ENCODE measurements around the gene TSR1.

Gene TSR1

GRCh38 chr17:2380226-2380922, 44.1 kb upstream of the TSR1 start:
- WGBS (ENCODE audit: insufficient coverage), result 93% methylated on average over 15 of the region's 16 CpGs
- no peak overlapping the region for H3K27ac ChIP-seq (ENCODE audit: insufficient read depth in 1 of 2, low read depth in 1 of 2, low read length in 2 of 2, poor library complexity in 1 of 2, severe bottlenecking in 2 of 2)
- no peaks in the 10 kb centered on the region for H3K9me3 ChIP-seq (ENCODE audit: control extremely low read depth in 1 of 5, control insufficient read depth in 4 of 5, insufficient read depth in 2 of 5, low read depth in 1 of 5, low read length in 4 of 5)
- ChIA-PET POLR2A (no interaction called here), CTCF (interaction anchor here (1.7 to 18.5 kb wide), 5 partner anchors 23 to 40 kb away, joined by 6 to 311 read pairs (median 48); no protein-coding TSS in a partner anchor)
- H3K4me1 ChIP-seq (ENCODE audit: control extremely low read depth in 1 of 4, control insufficient read depth in 4 of 4, insufficient read depth in 4 of 4, low read length in 3 of 4), result no peaks in the 10 kb centered on the region
- DNase-seq, result no peak
- H3K36me3 ChIP-seq (ENCODE audit: control insufficient read depth in 4 of 4, insufficient read depth in 4 of 4, low read length in 3 of 4), result peaks cover 1 to 61% (median 46%) of the 10 kb centered on the region in 4 experiments
- H3K4me3 ChIP-seq (ENCODE audit: control insufficient read depth in 1 of 7, extremely low read depth in 1 of 7, insufficient read depth in 4 of 7, low read depth in 2 of 7, low read length in 6 of 7), result no peak overlapping the region
- H3K27me3 ChIP-seq (replicated peaks in 2 of 5; ENCODE audit: control insufficient read depth in 4 of 5, insufficient read depth in 5 of 5, low read length in 4 of 5), result no peaks in the 10 kb centered on the region

GRCh38 chr17:2379489-2380225, 43.4 kb upstream of the TSR1 start:
- 92% methylated on average over 22 of the region's 25 CpGs for WGBS (ENCODE audit: insufficient coverage)
- Histone ChIP-seq H3K27me3 (replicated peaks in 2 of 5; ENCODE audit: control insufficient read depth in 4 of 5, insufficient read depth in 5 of 5, low read length in 4 of 5) (no peaks in the 10 kb centered on the region), H3K4me3 (ENCODE audit: control insufficient read depth in 1 of 7, extremely low read depth in 1 of 7, insufficient read depth in 4 of 7, low read depth in 2 of 7, low read length in 6 of 7) (no peak overlapping the region), H3K9me3 (ENCODE audit: control extremely low read depth in 1 of 5, control insufficient read depth in 4 of 5, insufficient read depth in 2 of 5, low read depth in 1 of 5, low read length in 4 of 5) (no peaks in the 10 kb centered on the region), H3K27ac (ENCODE audit: insufficient read depth in 1 of 2, low read depth in 1 of 2, low read length in 2 of 2, poor library complexity in 1 of 2, severe bottlenecking in 2 of 2) (no peak overlapping the region), H3K36me3 (ENCODE audit: control insufficient read depth in 4 of 4, insufficient read depth in 4 of 4, low read length in 3 of 4) (peaks cover 0 to 64% (median 46%) of the 10 kb centered on the region in 4 experiments), H3K4me1 (ENCODE audit: control extremely low read depth in 1 of 4, control insufficient read depth in 4 of 4, insufficient read depth in 4 of 4, low read length in 3 of 4) (no peaks in the 10 kb centered on the region)
- POLR2A ChIA-PET, result no interaction called here
- no peak for DNase-seq
- CTCF ChIA-PET, result interaction anchor here (1.2 to 18.5 kb wide), 3 partner anchors 11 to 41 kb away, joined by 3 to 311 read pairs (median 4); no protein-coding TSS in a partner anchor

DNA sequence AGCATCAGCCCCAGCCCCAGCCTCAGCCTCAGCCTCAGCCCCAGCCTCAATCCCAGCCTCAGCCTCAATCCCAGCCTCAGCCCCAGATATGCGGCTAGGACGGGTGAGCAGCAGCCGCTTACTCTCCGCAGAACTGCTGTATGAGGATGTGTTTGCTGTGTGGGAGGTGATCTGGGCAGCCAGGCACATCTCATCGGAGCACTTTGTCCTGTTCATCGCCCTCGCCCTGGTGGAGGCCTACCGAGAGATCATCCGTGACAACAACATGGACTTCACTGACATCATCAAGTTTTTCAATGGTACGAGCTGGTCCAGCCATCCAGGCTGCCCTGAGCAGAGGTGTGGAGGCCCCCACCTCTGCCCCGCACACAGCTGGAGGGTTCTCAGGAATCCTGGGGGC, 42.6 kb upstream of the TSR1 start:
- no peak for DNase-seq
- Histone ChIP-seq H3K36me3 (ENCODE audit: control insufficient read depth in 4 of 4, insufficient read depth in 4 of 4, low read length in 3 of 4) (peaks cover 0 to 64% (median 47%) of the 10 kb centered on the region in 4 experiments), H3K4me3 (ENCODE audit: control insufficient read depth in 1 of 7, extremely low read depth in 1 of 7, insufficient read depth in 4 of 7, low read depth in 2 of 7, low read length in 6 of 7) (no peak overlapping the region), H3K27ac (ENCODE audit: insufficient read depth in 1 of 2, low read depth in 1 of 2, low read length in 2 of 2, poor library complexity in 1 of 2, severe bottlenecking in 2 of 2) (no peak overlapping the region), H3K4me1 (ENCODE audit: control extremely low read depth in 1 of 4, control insufficient read depth in 4 of 4, insufficient read depth in 4 of 4, low read length in 3 of 4) (no peaks in the 10 kb centered on the region), H3K27me3 (replicated peaks in 2 of 5; ENCODE audit: control insufficient read depth in 4 of 5, insufficient read depth in 5 of 5, low read length in 4 of 5) (no peaks in the 10 kb centered on the region), H3K9me3 (ENCODE audit: control extremely low read depth in 1 of 5, control insufficient read depth in 4 of 5, insufficient read depth in 2 of 5, low read depth in 1 of 5, low read length in 4 of 5) (no peaks in the 10 kb centered on the region)
- 100% methylated on average over 5 of the region's 11 CpGs for WGBS (ENCODE audit: insufficient coverage)
- ChIA-PET CTCF (interaction anchor here (1.2 to 18.5 kb wide), 3 partner anchors 10 to 42 kb away, joined by 3 to 311 read pairs (median 4); no protein-coding TSS in a partner anchor), POLR2A (no interaction called here)

GRCh38 chr17:2377659-2378058, 41.4 kb upstream of the TSR1 start:
- Histone ChIP-seq H3K4me1 (ENCODE audit: control extremely low read depth in 1 of 4, control insufficient read depth in 4 of 4, insufficient read depth in 4 of 4, low read length in 3 of 4) (no peaks in the 10 kb centered on the region), H3K36me3 (ENCODE audit: control insufficient read depth in 4 of 4, insufficient read depth in 4 of 4, low read length in 3 of 4) (peaks cover 0 to 76% (median 55%) of the 10 kb centered on the region in 4 experiments), H3K9me3 (ENCODE audit: control extremely low read depth in 1 of 5, control insufficient read depth in 4 of 5, insufficient read depth in 2 of 5, low read depth in 1 of 5, low read length in 4 of 5) (no peaks in the 10 kb centered on the region), H3K27me3 (replicated peaks in 2 of 5; ENCODE audit: control insufficient read depth in 4 of 5, insufficient read depth in 5 of 5, low read length in 4 of 5) (no peaks in the 10 kb centered on the region), H3K27ac (ENCODE audit: insufficient read depth in 1 of 2, low read depth in 1 of 2, low read length in 2 of 2, poor library complexity in 1 of 2, severe bottlenecking in 2 of 2) (no peak overlapping the region), H3K4me3 (ENCODE audit: control insufficient read depth in 1 of 7, extremely low read depth in 1 of 7, insufficient read depth in 4 of 7, low read depth in 2 of 7, low read length in 6 of 7) (no peak overlapping the region)
- no peak for DNase-seq
- ChIA-PET POLR2A (no interaction called here), CTCF (interaction anchor here (18.5 kb wide), 1 partner anchor 43 kb away, joined by 311 read pairs; no protein-coding TSS in a partner anchor)
- 94% methylated on average over 3 of the region's 10 CpGs for WGBS (ENCODE audit: insufficient coverage)

GRCh38 chr17:2376107-2376506, 39.9 kb upstream of the TSR1 start:
- 96% methylated on average over 10 of the region's 14 CpGs for WGBS (ENCODE audit: insufficient coverage)
- POLR2A ChIA-PET, result no interaction called here
- Histone ChIP-seq H3K9me3 (ENCODE audit: control extremely low read depth in 1 of 5, control insufficient read depth in 4 of 5, insufficient read depth in 2 of 5, low read depth in 1 of 5, low read length in 4 of 5) (no peaks in the 10 kb centered on the region), H3K27ac (ENCODE audit: insufficient read depth in 1 of 2, low read depth in 1 of 2, low read length in 2 of 2, poor library complexity in 1 of 2, severe bottlenecking in 2 of 2) (no peak overlapping the region), H3K4me1 (ENCODE audit: control extremely low read depth in 1 of 4, control insufficient read depth in 4 of 4, insufficient read depth in 4 of 4, low read length in 3 of 4) (no peaks in the 10 kb centered on the region), H3K4me3 (ENCODE audit: control insufficient read depth in 1 of 7, extremely low read depth in 1 of 7, insufficient read depth in 4 of 7, low read depth in 2 of 7, low read length in 6 of 7) (no peak overlapping the region), H3K27me3 (replicated peaks in 2 of 5; ENCODE audit: control insufficient read depth in 4 of 5, insufficient read depth in 5 of 5, low read length in 4 of 5) (no peaks in the 10 kb centered on the region), H3K36me3 (ENCODE audit: control insufficient read depth in 4 of 4, insufficient read depth in 4 of 4, low read length in 3 of 4) (peaks cover 0 to 84% (median 59%) of the 10 kb centered on the region in 4 experiments)
- DNase-seq, result no peak
- CTCF ChIA-PET, result interaction anchor here (1.0 to 18.5 kb wide), 2 partner anchors 26 to 44 kb away, joined by 3 to 311 read pairs; no protein-coding TSS in a partner anchor

DNA sequence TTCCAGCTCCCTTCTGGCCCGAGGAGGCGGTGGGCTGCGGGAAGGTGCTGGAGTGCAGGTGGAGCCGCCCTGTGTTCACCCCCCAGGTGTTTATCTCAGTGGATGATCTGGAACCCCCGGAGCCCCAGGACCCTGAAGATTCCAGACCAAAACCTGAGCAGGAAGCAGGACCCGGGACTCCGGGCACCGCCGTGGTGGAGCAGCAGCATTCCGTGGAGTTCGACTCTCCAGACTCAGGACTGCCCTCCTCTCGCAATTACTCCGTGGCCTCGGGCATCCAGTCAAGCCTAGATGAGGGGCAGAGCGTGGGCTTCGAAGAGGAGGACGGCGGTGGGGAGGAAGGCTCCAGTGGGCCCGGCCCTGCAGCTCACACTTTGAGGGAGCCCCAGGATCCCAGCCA, 39.1 kb upstream of the TSR1 start:
- ChIA-PET CTCF (no interaction called here), POLR2A (no interaction called here)
- Histone ChIP-seq H3K36me3 (ENCODE audit: control insufficient read depth in 4 of 4, insufficient read depth in 4 of 4, low read length in 3 of 4) (peaks cover 0 to 80% (median 55%) of the 10 kb centered on the region in 4 experiments), H3K4me3 (ENCODE audit: control insufficient read depth in 1 of 7, extremely low read depth in 1 of 7, insufficient read depth in 4 of 7, low read depth in 2 of 7, low read length in 6 of 7) (no peak overlapping the region), H3K4me1 (ENCODE audit: control extremely low read depth in 1 of 4, control insufficient read depth in 4 of 4, insufficient read depth in 4 of 4, low read length in 3 of 4) (no peaks in the 10 kb centered on the region), H3K27ac (ENCODE audit: insufficient read depth in 1 of 2, low read depth in 1 of 2, low read length in 2 of 2, poor library complexity in 1 of 2, severe bottlenecking in 2 of 2) (no peak overlapping the region), H3K9me3 (ENCODE audit: control extremely low read depth in 1 of 5, control insufficient read depth in 4 of 5, insufficient read depth in 2 of 5, low read depth in 1 of 5, low read length in 4 of 5) (no peaks in the 10 kb centered on the region), H3K27me3 (replicated peaks in 2 of 5; ENCODE audit: control insufficient read depth in 4 of 5, insufficient read depth in 5 of 5, low read length in 4 of 5) (no peaks in the 10 kb centered on the region)
- 94% methylated on average over 18 of the region's 19 CpGs for WGBS (ENCODE audit: insufficient coverage)
- no peak for DNase-seq
